Activated CD8-positive, alpha-beta T cell treated with anti-CD3 and anti-CD28 coated beads for 36 hours (primary cell): ENCODE results near the gene DIO1. TPM values are rescaled to one million over a fixed set of nuclear protein-coding genes. Genes with fewer than 3 reads are reported as not detected.

Experiments
- ATAC-seq: fragments of 200-7000 bp; cut with Tn5 transposase; one replicate; pipeline ENCODE4 v1.10.0; 2021; ENCODE audit warnings: mild to moderate bottlenecking, moderate library complexity
- CTCF ChIA-PET: fragments of 350-600 bp; sonication (Branson Sonifier 250); formaldehyde crosslinking; loops from one replicate; lab custom pipeline; 2021; ENCODE audit warnings: antibody characterized with exemption; lab: Charles Lee
- POLR2A ChIA-PET: fragments of 350-600 bp; sonication (Branson Sonifier 250); formaldehyde crosslinking; loops from one replicate; lab custom pipeline; 2021; ENCODE audit warnings: antibody characterized with exemption; lab: Charles Lee
- DNase-seq: peaks from one replicate; pipeline ENCODE4 v3.0.0-alpha.2; 2020
- H3K27ac Mint-ChIP-seq: one replicate; pipeline ENCODE4 v1.8.0; 2021; ENCODE audit warnings: mild to moderate bottlenecking, mixed read lengths
- H3K27me3 Mint-ChIP-seq: one replicate; pipeline ENCODE4 v1.8.0; 2021; ENCODE audit warnings: mixed read lengths
- H3K36me3 Mint-ChIP-seq: one replicate; pipeline ENCODE4 v1.8.0; 2021; ENCODE audit warnings: low read depth, mixed read lengths
- H3K4me1 Mint-ChIP-seq: one replicate; pipeline ENCODE4 v1.8.0; 2021; ENCODE audit warnings: low read depth, mixed read lengths
- H3K4me3 Mint-ChIP-seq: one replicate; pipeline ENCODE4 v1.8.0; 2021; ENCODE audit warnings: mild to moderate bottlenecking, moderate library complexity, mixed read lengths
- H3K9me3 Mint-ChIP-seq: one replicate; pipeline ENCODE4 v1.8.0; 2021; ENCODE audit warnings: mixed read lengths
- CTCF ChIP-seq: fragments of 200-600 bp; IDR thresholded peaks from one replicate; pipeline ENCODE4 v1.8.0; 2022; ENCODE audit warnings: antibody characterized with exemption, mild to moderate bottlenecking
- intact Hi-C: fragments of 100-400 bp; cut with micrococcal nuclease; formaldehyde crosslinking; loops from one replicate; pipeline ENCODE4 v1.10.0; 2022
- total RNA-seq, 2 experiments: library from RNA; stranded (reverse); gene quantifications; one replicate each; pipeline ENCODE4 v1.2.3, GENCODE V29; 2021

Gene DIO1
- total RNA-seq, 2 experiments from 2014 or later = not detected

- no peak overlapping the region for H3K4me3 Mint-ChIP-seq
- peaks cover 26% of the 10 kb centered on the region for H3K36me3 Mint-ChIP-seq
- intact Hi-C loops = no loop called here
- no peaks in the 10 kb centered on the region for H3K27me3 Mint-ChIP-seq
- DNase-seq (no peak), ATAC-seq (no peak)
- TF ChIP-seq CTCF = no peak
- ChIA-PET POLR2A (interaction anchor here (1.0 kb wide), 1 partner anchor 13 kb away, joined by 3 read pairs; no protein-coding TSS in a partner anchor), CTCF (interaction anchor here (1.3 to 1.7 kb wide), 2 partner anchors 40 to 57 kb away, joined by 5 read pairs; no protein-coding TSS in a partner anchor)
- no peaks in the 10 kb centered on the region for H3K9me3 Mint-ChIP-seq
- H3K4me1 Mint-ChIP-seq = peaks cover 36% of the 10 kb centered on the region
- no peak overlapping the region for H3K27ac Mint-ChIP-seq
Measured at GRCh38 chr1:53918343-53918742, 24.4 kb downstream of the DIO1 start.

GRCh38 chr1:53919675-53920066 is 25.7 kb downstream of the DIO1 start:
- Mint-ChIP-seq H3K9me3 (no peaks in the 10 kb centered on the region), H3K27ac (peak overlapping the region; percentile 90), H3K4me1 (peaks cover 36% of the 10 kb centered on the region), H3K27me3 (no peaks in the 10 kb centered on the region), H3K36me3 (peaks cover 30% of the 10 kb centered on the region), H3K4me3 (no peak overlapping the region)
- no peak for TF ChIP-seq CTCF
- intact Hi-C loops = no loop called here
- ChIA-PET POLR2A (interaction anchor here (0.9 to 1.5 kb wide), 4 partner anchors 9 to 29 kb away, joined by 3 read pairs; partner anchors contain the start of gene IFT25), CTCF (interaction anchor here (1.0 to 1.7 kb wide), 3 partner anchors 26 to 40 kb away, joined by 3 to 5 read pairs (median 3); partner anchors contain the start of gene DIO1)
- ATAC-seq (peak; percentile 89), DNase-seq (peak; percentile 68)

GRCh38 chr1:53927376-53927881 is 33.4 kb downstream of the DIO1 start:
- Mint-ChIP-seq H3K4me3 (no peak overlapping the region), H3K9me3 (no peaks in the 10 kb centered on the region), H3K36me3 (peaks cover 42% of the 10 kb centered on the region), H3K27me3 (no peaks in the 10 kb centered on the region), H3K27ac (no peak overlapping the region), H3K4me1 (peaks cover 8% of the 10 kb centered on the region)
- intact Hi-C loops = no loop called here
- DNase-seq = no peak
- CTCF ChIA-PET = no interaction called here
- POLR2A ChIA-PET = no interaction called here
- ATAC-seq = no peak
- no peak for TF ChIP-seq CTCF

- Mint-ChIP-seq H3K4me1 (peaks cover 8% of the 10 kb centered on the region), H3K36me3 (peaks cover 41% of the 10 kb centered on the region), H3K9me3 (no peaks in the 10 kb centered on the region), H3K27me3 (no peaks in the 10 kb centered on the region), H3K4me3 (no peak overlapping the region), H3K27ac (peak overlapping the region; percentile 44)
- POLR2A ChIA-PET = no interaction called here
- no peak for DNase-seq
- intact Hi-C loops = no loop called here
- TF ChIP-seq CTCF = no peak
- no peak for ATAC-seq
- CTCF ChIA-PET = no interaction called here
Measured at GRCh38 chr1:53929246-53929960, 35.4 kb downstream of the DIO1 start.

GRCh38 chr1:53930932-53931331 is 36.9 kb downstream of the DIO1 start:
- CTCF ChIA-PET = interaction anchor here (0.9 to 1.4 kb wide), 6 partner anchors 9 to 175 kb away, joined by 3 to 5 read pairs (median 3); no protein-coding TSS in a partner anchor
- no peak overlapping the region for H3K27ac Mint-ChIP-seq
- no peak for ATAC-seq

More at GRCh38 chr1:53930932-53931331, 36.9 kb downstream of the DIO1 start:
- no peak for DNase-seq
- Mint-ChIP-seq H3K27me3 (no peaks in the 10 kb centered on the region), H3K4me1 (peaks cover 8% of the 10 kb centered on the region), H3K4me3 (no peak overlapping the region), H3K9me3 (peaks cover 2% of the 10 kb centered on the region), H3K36me3 (peaks cover 48% of the 10 kb centered on the region)
- no peak for TF ChIP-seq CTCF
- POLR2A ChIA-PET = interaction anchor here (1.2 kb wide), 1 partner anchor 13 kb away, joined by 3 read pairs; no protein-coding TSS in a partner anchor
- intact Hi-C loops = no loop called here
